ENCODE measurements around the gene HRCT1.

DNA sequence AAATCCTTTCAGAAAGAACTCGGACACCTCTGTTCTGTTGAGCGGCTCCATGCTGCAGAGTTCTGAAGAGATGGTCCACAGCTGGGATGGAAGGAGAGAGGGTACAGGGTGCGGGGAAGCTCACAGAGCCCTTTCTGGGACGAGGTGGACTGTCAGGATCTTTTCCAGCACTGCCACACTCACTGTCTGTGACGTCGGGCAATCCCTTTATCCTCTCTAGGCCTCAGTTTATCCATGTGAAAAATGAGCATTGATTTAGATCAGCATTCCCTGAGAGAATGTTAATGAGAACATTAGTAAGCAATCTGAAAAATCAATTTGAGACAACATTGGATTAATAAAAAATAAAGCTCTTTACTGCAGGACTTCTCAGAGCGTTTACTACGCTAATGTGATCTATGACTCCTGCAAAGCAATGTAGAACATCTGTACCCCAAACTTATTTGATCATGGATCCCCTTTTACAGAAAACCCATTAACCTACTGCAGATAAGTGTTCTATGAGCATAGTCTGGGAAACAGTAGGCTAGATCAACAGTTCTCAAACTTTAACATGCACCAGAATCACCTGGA lies 35.6 kb upstream of the HRCT1 start, which contains the start of gene OR13J1:
- TF ChIP-seq, protein P1, sequence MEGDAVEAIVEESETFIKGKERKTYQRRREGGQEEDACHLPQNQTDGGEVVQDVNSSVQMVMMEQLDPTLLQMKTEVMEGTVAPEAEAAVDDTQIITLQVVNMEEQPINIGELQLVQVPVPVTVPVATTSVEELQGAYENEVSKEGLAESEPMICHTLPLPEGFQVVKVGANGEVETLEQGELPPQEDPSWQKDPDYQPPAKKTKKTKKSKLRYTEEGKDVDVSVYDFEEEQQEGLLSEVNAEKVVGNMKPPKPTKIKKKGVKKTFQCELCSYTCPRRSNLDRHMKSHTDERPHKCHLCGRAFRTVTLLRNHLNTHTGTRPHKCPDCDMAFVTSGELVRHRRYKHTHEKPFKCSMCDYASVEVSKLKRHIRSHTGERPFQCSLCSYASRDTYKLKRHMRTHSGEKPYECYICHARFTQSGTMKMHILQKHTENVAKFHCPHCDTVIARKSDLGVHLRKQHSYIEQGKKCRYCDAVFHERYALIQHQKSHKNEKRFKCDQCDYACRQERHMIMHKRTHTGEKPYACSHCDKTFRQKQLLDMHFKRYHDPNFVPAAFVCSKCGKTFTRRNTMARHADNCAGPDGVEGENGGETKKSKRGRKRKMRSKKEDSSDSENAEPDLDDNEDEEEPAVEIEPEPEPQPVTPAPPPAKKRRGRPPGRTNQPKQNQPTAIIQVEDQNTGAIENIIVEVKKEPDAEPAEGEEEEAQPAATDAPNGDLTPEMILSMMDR (IDR thresholded peaks at IDR 0.05; ENCODE audit: low read length): no peak
- no peak for TF ChIP-seq EZH2 (IDR thresholded peaks at IDR 0.05; ENCODE audit: borderline replicate concordance, low read length)

All from OCI-LY1 (cell line).